OCI-M2 (cell line): Measurements from ENCODE around the gene CAPN2.
"Not testable (repeated sequence)": the region's sequence is repeated elsewhere in the genome, so short reads cannot be mapped to it uniquely, and the experiment has no call there.

ENCODE experiments used
- DNase-seq: peaks from one replicate; lab custom pipeline; 2025; ENCODE audit not compliant: unreplicated experiment; lab: John Stamatoyannopoulos, UW

Gene CAPN2

GRCh38 chr1:223784541-223784940 is 72.2 kb downstream of the CAPN2 start:
- no peak for DNase-seq

- no peak for DNase-seq
Measured at GRCh38 chr1:223785808-223786207, 73.5 kb downstream of the CAPN2 start.

- peak; percentile 43 for DNase-seq
Measured at GRCh38 chr1:223788746-223789415, 76.5 kb downstream of the CAPN2 start.

- no peak for DNase-seq
Measured at GRCh38 chr1:223792046-223792445, 79.7 kb downstream of the CAPN2 start.

- no peak for DNase-seq
Measured at GRCh38 chr1:223793716-223794115, 81.4 kb downstream of the CAPN2 start.

GRCh38 chr1:223794136-223794880 is 82.0 kb downstream of the CAPN2 start:
- no peak for DNase-seq

GRCh38 chr1:223796210-223796609 is 83.9 kb downstream of the CAPN2 start:
- no peak for DNase-seq

GRCh38 chr1:223802032-223802431 is 89.7 kb downstream of the CAPN2 start:
- no peak for DNase-seq

- no peak for DNase-seq
Measured at GRCh38 chr1:223802602-223803001, 90.3 kb downstream of the CAPN2 start.

GRCh38 chr1:223803211-223803610 is 90.9 kb downstream of the CAPN2 start:
- DNase-seq: no peak

GRCh38 chr1:223809905-223810304 is 97.6 kb downstream of the CAPN2 start:
- not testable (repeated sequence) for DNase-seq

- DNase-seq: no peak
Measured at GRCh38 chr1:223810586-223810985, 98.2 kb downstream of the CAPN2 start.

- DNase-seq: no peak
Measured at GRCh38 chr1:223811634-223812101, 99.3 kb downstream of the CAPN2 start.

- no peak for DNase-seq
Measured at GRCh38 chr1:223813645-223814044, 101.3 kb downstream of the CAPN2 start.

GRCh38 chr1:223815020-223815853 is 102.9 kb downstream of the CAPN2 start:
- no peak for DNase-seq

- no peak for DNase-seq
Measured at GRCh38 chr1:223815865-223816264, 103.5 kb downstream of the CAPN2 start.

GRCh38 chr1:223817265-223817664 is 104.9 kb downstream of the CAPN2 start:
- DNase-seq: not testable (repeated sequence)

GRCh38 chr1:223819730-223820514 is 107.6 kb downstream of the CAPN2 start:
- no peak for DNase-seq

- DNase-seq: no peak
Measured at GRCh38 chr1:223820515-223820858, 108.1 kb downstream of the CAPN2 start.

GRCh38 chr1:223820971-223821370 is 108.6 kb downstream of the CAPN2 start:
- DNase-seq: no peak

GRCh38 chr1:223824287-223824686 is 111.9 kb downstream of the CAPN2 start:
- DNase-seq: no peak
